ENCODE measurements around the gene ADGRG7. TPM values are rescaled to one million over a fixed set of nuclear protein-coding genes. Genes with fewer than 3 reads are reported as not detected.

Gene ADGRG7
- total RNA-seq, 1 donor from 2014 or later = not detected

- no peak overlapping the region for H3K27ac Mint-ChIP-seq
- no peaks in the 10 kb centered on the region for H3K27me3 Mint-ChIP-seq
- CTCF ChIA-PET = no interaction called here
- DNase-seq (no peak), ATAC-seq (ENCODE audit: low read depth) (no peak)
- no peak overlapping the region for H3K4me3 Mint-ChIP-seq
- H3K36me3 Mint-ChIP-seq (ENCODE audit: low read depth) = no peaks in the 10 kb centered on the region
- no peaks in the 10 kb centered on the region for H3K4me1 Mint-ChIP-seq
- no peak for TF ChIP-seq CTCF (IDR thresholded peaks at IDR 0.05)
- POLR2A ChIA-PET = no interaction called here
- intact Hi-C loops (cut with micrococcal nuclease) = no loop called here
- H3K9me3 Mint-ChIP-seq = no peaks in the 10 kb centered on the region
Observed at GRCh38 chr3:100563228-100563627, 46.2 kb upstream of the ADGRG7 start.

GRCh38 chr3:100563652-100564211 lies 45.7 kb upstream of the ADGRG7 start:
- no peaks in the 10 kb centered on the region for H3K27me3 Mint-ChIP-seq
- CTCF ChIA-PET = no interaction called here
- intact Hi-C loops (cut with micrococcal nuclease) = no loop called here
- ATAC-seq (ENCODE audit: low read depth) (no peak), DNase-seq (no peak)
- TF ChIP-seq CTCF (IDR thresholded peaks at IDR 0.05) = no peak
- POLR2A ChIA-PET = no interaction called here
- no peaks in the 10 kb centered on the region for H3K4me1 Mint-ChIP-seq
- no peaks in the 10 kb centered on the region for H3K9me3 Mint-ChIP-seq
- H3K36me3 Mint-ChIP-seq (ENCODE audit: low read depth) = no peaks in the 10 kb centered on the region
- no peak overlapping the region for H3K4me3 Mint-ChIP-seq
- no peak overlapping the region for H3K27ac Mint-ChIP-seq

- DNase-seq (no peak), ATAC-seq (ENCODE audit: low read depth) (no peak)
- Mint-ChIP-seq H3K27ac (no peak overlapping the region), H3K36me3 (ENCODE audit: low read depth) (no peaks in the 10 kb centered on the region), H3K27me3 (peaks cover 2% of the 10 kb centered on the region), H3K9me3 (peaks cover 2% of the 10 kb centered on the region), H3K4me1 (no peaks in the 10 kb centered on the region), H3K4me3 (no peak overlapping the region)
- POLR2A ChIA-PET = no interaction called here
- CTCF ChIA-PET = no interaction called here
- TF ChIP-seq CTCF (IDR thresholded peaks at IDR 0.05) = no peak
- intact Hi-C loops (cut with micrococcal nuclease) = no loop called here
Observed at GRCh38 chr3:100570811-100571210, 38.6 kb upstream of the ADGRG7 start.

- intact Hi-C loops (cut with micrococcal nuclease) = no loop called here
- no peak overlapping the region for H3K27ac Mint-ChIP-seq
- ATAC-seq (ENCODE audit: low read depth) = no peak
- no peak for TF ChIP-seq CTCF (IDR thresholded peaks at IDR 0.05)
- H3K36me3 Mint-ChIP-seq (ENCODE audit: low read depth) = no peaks in the 10 kb centered on the region
- H3K9me3 Mint-ChIP-seq = peaks cover 2% of the 10 kb centered on the region
- peaks cover 5% of the 10 kb centered on the region for H3K27me3 Mint-ChIP-seq
- POLR2A ChIA-PET = no interaction called here
- H3K4me1 Mint-ChIP-seq = no peaks in the 10 kb centered on the region
- DNase-seq = no peak
- no peak overlapping the region for H3K4me3 Mint-ChIP-seq
- CTCF ChIA-PET = no interaction called here
Observed at GRCh38 chr3:100574536-100574935, 34.9 kb upstream of the ADGRG7 start.

- no peak overlapping the region for H3K4me3 Mint-ChIP-seq
- no peak for ATAC-seq (ENCODE audit: low read depth)
- no peaks in the 10 kb centered on the region for H3K4me1 Mint-ChIP-seq
- POLR2A ChIA-PET = no interaction called here
- CTCF ChIA-PET = no interaction called here
- H3K9me3 Mint-ChIP-seq = peaks cover 2% of the 10 kb centered on the region
- TF ChIP-seq CTCF (IDR thresholded peaks at IDR 0.05) = no peak
- peaks cover 9% of the 10 kb centered on the region for H3K27me3 Mint-ChIP-seq
- H3K27ac Mint-ChIP-seq = no peak overlapping the region
- DNase-seq = no peak
- intact Hi-C loops (cut with micrococcal nuclease) = no loop called here
- H3K36me3 Mint-ChIP-seq (ENCODE audit: low read depth) = no peaks in the 10 kb centered on the region
Observed at GRCh38 chr3:100575704-100576103, 33.7 kb upstream of the ADGRG7 start.

Measured in activated B cell treated with CpG ODN at 0.5 μM for 24 hours (primary cell).